Left forelimb (tissue), 1 donor: ENCODE measurements around the gene ITGAL.
A peak's percentile ranks its signal among the peaks of the same experiment; 100 is the strongest.

Source experiments
- DNase-seq: peaks from one replicate; pipeline ENCODE4 v3.0.0-alpha.2; 2018; ENCODE audit warnings: low spot score

The ITGAL gene

DNA sequence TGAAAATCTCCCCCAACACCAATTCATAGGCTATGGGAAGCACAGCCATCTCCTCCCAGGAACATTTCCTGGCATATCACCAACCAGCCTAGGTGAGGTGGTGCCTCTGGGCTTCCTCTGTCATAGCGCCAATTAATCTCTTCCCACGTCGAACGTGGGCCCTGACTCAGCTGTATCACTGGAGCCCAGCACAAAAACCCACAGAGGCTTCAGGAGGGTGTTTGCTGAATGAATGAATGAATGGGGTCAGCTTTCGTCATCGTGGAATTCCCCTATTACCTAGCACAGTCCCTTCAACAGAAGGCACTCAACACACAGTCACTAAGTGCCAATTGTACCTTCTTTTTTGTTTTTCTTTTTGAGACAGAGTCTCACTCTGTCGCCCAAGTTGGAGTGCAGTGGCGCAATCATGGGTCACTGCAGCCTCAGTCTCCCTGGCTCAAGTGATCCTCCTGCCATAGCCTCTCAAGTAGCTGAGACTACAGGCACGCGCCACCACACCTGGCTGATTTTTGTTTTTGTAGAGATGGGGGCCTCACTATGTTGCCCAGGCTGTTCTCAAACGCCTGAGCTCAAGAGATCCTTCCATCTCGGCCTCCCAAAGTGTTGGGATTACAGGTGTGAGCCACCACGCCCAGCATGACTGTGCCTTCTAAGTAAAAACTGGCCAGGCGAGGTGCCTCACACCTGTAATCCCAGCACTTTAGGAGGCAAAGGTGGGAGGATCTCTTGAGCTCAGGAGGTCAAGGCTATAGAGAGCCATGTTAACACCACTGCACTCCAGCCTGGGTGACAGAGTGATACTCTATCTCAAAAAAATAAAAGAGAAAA, 94.8 kb downstream of the ITGAL start:
- no peak for DNase-seq

DNA sequence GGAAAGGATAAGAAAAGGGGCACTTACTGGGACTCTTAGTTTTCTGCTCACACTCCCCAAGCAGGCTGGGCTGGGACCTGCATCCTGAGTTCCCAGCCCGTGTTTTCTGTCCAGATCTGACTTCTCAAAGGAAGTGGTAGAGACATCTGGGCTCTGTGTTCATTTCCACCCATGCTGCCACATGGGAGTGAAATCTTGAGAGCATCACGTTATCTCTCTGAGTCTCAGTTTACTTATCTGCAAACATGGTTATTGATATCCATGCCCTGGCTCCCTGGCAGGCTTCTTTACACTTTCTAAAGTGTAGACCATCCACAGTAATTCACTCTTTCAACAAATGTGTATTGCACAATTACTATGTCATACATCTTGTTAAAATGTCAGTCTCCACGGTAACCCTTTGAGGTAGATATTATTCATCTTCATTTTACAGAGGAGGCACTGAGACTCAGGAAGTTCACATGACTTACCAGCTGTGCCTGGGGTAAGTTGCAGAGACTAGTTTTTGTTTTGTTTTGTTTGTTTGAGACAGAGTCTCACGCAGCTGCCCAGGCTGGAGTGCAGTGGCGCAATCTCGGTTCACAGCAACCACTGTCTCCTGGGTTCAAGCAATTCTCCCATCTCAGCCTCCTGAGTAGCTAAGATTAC, 95.6 kb downstream of the ITGAL start:
- no peak for DNase-seq

DNA sequence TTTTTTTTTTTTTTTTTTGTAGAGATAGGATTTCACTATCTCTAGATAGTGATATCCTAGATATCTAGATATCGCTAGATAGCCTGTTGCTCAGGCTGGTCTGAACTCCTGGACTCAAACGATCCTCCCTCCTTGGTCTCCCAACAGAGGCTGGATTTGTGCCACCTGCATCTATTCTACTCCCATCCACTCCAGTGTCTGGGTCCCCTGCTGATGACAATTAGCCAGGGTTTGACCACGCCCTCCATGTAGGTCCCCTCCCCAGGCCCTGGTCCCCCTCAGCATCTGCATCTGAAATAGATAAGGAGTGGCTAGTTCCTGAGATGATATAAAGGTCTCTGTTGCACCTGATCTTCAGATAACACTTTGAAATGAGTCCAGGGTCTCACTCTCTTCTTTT, 96.7 kb downstream of the ITGAL start:
- no peak for DNase-seq

DNA sequence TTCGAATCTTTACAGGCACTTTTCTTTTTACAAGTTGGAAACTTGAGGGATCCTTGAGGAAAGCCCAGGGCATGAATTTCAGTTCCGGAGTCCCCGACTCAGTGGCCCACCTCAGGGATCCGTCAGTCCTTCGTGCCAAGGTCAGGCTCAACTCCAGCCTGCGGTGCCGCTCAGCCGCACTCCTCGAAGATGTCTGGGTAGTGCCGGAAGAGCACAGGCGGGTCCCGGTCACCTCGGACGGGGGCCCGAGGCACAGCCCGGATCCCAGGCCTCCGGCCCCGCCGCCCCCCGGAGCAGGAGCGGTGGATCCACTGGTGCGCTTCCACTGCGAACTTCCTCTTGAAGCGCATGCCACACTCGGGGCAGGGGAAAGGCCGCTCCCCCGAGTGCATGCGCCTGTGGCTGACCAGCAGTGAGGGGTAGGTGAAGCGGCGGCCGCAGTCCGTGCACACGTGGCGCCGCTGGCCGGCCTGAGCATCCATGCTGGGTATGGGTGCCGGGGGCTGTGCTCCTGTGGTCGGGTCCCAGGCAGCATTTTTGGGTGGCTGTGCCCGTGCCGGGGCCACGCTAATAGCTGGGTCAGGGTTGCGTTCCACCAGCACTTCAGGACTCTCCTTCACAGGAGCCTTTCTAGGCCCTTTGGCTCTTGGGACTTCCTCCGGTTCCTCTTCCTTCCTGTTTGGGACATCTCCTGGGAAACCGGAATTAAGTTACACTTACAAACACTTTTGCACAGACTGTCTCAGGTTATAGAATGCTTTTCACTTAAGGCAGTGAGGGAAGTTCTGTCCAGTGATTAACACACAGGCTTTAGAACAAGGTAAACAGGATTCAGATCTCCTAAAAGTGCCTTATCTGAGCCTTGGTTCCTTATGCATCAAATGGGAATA, 97.4 kb downstream of the ITGAL start:
- DNase-seq: no peak

DNA sequence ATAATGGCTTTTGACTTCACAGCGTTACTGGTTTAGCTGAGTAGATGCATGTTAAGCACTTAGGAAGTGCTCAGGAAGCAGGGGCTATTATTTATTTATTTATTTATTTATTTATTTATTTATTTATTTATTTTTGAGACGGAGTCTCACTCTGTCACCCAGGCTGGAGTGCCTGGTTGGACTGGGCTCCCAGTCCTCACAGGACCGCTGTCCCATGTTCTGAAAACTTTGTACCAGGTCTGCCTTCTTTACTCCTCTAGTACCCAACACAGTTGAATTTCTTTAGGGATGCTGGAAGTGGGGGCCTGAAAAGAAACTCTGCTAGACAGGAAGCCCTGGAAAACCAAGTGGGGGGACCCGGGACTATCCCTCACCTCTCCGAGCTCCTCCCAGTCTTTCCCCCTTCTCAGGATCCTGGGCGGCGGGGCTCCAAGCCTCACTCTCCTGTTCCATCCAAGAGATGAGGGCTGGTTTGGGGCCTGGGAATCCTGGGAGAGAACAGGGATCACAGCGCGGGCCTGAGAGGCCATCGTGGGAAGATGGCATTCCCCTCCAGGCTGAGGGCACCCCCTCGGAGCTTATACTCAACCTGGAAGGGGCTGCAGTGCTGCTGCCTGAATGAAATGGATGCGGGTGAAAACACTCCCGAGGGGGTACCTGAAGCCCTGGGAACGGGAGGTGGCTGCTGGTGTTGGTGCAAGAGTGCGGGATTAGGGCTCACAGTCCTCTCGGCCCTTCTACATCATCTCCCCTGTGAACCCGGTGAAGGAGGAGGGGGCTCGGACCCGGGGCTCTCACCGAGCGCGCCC, 98.3 kb downstream of the ITGAL start:
- peak; percentile 74 for DNase-seq

DNA sequence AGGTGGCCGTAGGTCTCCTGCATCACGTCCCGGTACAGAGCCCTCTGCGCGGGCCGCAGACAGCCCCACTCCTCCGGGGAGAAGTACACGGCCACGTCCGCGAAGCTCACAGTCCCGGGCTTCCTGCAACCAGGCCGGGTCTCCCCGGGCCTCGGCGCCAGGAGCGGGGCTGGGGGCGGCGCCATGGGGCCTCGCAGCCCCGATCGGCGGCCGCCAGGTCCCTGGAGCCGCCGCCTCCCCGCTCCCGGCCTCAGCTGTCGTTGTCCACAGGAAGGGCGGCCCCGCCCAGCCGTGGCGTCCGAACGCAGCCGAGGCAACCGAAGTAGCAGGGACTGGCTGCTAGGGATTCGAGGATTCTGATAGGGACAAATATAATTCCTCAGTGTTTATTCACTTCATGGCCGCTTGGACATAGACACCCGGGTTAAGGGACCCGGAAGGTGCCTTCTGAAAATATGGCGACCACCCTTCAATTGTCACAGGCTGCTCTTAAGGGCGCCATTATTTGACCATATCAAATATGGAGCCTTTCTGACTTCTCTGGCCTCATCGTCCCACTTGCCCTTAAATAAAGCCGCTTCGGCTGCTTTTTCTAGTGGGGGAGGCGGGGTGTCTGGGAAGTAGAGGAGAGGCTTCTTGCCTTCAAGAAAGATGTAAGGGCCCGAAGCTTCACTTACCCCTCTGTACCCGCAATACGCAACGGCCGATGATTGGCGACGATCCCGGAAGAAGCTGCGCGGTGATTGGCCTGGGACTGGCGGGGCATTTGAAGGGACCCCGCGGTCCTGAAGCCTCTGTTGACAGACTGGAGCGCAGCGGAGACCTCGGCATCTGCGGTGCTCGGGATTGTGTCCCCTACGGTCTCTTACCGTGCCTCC, 99.1 kb downstream of the ITGAL start, which contains the start of gene ZNF688:
ZNF688 (minus strand) TSS at position 270 of the 878 bp plus-strand sequence; CDS start at position 185, 85 bp downstream.
- peak; percentile 92 for DNase-seq
